ENCODE data around the gene SPRTN.

SPRTN gene

DNA sequence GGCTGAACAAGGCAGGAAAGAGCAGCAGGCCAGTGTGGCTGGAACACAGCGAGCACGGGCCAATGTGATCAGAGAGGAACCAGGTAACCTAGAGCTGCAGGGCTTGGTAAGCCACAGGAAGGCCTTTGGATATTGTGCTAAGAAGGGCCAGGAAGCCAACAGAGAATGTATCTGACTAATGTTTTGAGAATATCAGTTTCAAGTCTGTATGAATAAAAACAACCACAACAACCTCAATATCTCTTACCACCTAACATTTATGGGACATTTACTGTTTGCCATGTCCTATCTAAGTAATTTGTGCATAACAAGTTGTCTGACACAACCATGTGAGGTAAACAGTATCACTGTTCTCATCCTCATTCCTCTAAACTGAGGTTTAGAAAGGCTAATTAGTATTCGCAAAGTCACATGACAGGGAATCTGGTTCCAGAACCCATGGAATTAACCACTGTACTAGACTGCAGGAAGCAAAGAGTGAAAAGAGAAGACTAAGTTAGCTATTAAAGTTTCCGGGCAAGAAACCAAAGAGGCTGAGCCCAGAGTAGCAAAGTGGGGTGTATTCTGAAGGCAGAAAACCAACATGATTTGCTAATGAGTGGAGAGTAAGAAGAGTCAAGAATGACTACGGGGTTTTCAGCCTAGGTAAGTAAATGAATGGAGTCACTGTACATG lies 38.9 kb downstream of the SPRTN start:
- no peak for DNase-seq (ENCODE audit: low read depth in 2 of 2)

- no peak for DNase-seq (ENCODE audit: low read depth in 2 of 2)
Measured at GRCh38 chr1:231381729-231382128, 43.6 kb downstream of the SPRTN start.

- no peak for DNase-seq (ENCODE audit: low read depth in 2 of 2)
Measured at GRCh38 chr1:231382426-231382825, 44.3 kb downstream of the SPRTN start.

GRCh38 chr1:231383159-231383860 lies 45.2 kb downstream of the SPRTN start:
- no peak for DNase-seq (ENCODE audit: low read depth in 2 of 2)

DNA sequence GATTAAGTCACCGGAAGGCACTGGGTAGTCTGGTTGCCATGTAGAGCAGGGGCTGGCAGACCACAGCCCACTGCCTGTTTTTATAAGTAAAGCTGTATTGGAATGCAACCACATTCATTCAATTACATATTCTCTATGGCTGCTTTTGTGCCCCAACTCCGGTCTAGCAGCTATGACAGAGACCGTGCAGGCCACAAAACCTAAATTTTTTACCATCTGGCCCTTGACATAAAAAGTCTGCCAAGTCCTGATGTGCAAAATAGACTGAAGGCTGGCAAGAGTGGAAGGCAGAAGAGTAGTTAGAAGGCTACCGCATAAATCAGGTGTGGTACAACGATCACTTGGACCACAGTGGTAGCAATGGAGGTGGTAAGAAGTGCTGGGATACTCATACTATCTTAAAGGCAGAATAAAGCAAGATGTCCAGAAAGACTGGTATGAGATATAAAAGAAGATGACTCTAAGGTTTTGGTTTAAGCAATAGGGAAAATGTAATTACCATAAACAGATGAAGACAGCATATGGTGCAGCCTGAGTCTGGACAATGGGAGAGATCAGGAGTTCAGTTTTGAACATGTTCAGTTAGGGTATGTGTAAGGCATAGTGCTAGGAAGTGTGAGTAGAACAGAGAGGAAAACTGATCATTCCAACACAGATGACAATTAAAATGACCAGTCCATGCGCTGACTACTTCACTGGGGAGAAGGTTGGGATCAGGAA lies 46.8 kb downstream of the SPRTN start:
- DNase-seq (ENCODE audit: low read depth in 2 of 2) = no peak

DNA sequence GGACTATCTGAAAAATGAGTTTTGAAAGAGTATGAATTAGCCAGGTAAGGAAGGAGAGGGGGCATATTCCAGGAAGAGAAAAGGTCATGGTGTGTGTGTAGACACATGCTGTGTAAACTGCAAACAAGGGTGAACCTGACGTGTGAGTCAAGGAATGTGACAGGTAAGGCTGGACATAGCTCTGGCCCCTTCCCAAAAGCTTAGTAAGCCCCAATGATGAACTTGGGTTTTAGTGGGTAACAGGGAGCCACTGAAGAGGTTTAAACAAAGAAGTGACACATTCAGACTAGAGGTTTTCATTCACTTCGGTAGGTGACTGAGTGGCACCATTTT lies 47.3 kb downstream of the SPRTN start:
- DNase-seq (ENCODE audit: low read depth in 2 of 2) = no peak

DNA sequence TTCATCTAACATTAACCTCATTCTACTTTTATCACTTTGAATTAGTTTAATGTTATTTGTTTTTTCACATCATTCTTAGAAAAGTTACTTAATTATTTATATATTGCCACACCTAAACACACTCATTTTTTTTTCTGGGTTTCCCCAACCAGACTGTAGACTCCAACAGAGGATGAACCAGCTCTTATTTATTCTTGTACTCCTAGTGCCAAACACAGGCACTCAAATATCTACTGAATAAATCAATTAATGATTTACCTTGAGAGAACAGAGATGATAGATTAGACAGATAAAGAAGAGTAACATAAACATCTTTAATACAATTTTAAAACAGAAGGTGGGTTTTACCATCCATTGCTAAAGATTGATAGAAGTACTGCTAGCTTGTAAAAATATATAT lies 48.4 kb downstream of the SPRTN start:
- DNase-seq (ENCODE audit: low read depth in 2 of 2) = no peak

DNA sequence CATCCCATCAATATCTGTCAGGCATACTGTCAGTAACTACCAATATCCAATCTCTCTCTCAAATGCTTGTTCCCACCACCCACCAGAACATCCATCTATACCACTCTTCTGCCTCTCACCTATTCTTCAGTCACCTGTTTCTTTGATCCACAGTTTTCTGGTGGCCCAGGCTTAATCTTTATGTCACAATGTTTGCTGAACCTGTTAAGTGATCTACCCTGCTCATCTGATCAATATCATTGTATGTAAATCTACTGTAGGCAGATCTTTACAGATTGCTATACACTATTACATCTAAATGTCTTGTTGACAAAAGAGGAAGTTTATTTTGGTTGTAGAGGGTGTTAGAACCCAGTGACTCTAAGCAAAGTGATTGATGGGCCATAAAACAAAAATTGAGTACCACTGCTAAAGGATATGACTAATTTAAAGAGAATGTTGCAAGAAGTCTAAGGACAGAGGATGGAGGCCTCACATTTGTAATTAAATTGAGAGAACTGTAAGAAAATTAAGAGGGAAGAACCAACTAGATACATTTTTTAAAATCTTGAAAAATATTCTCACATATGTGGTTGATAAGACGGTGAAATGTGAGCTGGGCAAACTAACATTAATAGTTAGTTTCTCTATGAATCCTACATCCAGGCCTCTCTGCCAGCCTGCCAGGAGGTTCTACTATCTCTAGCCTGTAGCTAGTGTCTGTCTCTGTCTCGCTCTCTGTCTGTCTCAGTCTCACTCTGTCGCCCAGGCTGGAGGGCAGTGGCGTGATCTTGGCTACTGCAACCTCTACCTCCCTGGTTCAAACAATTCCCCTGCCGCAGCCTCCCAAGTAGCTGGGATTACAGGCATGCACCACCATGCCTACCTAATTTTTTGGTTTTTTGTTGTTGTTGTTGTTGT lies 49.9 kb downstream of the SPRTN start:
- no peak for DNase-seq (ENCODE audit: low read depth in 2 of 2)

- no peak for DNase-seq (ENCODE audit: low read depth in 2 of 2)
Measured at GRCh38 chr1:231390071-231390470, 52.0 kb downstream of the SPRTN start.

DNA sequence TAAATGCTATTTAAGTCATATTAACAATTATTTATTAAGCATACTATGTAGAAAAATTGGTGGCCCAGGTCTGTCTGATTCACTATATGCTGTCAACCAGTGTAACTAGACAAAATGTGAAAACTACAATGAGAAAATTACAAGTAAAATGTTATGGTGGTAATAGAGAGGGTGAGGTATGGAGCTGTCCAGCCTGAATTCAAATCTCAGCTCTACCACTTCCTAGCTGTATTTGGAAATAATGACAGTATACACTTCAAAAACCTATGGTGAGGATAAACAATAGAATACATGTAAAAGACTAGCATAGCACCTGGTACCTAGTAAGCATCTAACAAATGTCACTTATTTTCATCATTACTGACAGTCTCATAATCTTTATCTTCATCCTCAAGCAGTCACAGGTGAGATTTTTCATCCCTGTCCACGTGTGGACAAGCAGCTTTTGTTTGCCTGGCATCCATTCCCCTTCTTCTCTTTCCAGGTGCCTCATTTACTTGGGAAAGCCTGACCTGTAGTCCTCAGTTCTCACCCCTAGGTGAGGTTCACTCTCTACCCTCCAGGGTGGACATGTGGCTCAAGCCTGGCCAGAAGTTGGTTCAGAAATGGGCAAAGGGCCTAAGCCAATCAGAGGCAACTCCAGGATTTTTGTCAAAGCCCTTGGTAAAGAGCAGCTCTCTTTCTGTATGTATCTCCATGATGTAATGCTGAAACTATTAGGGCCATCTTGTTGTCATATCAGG lies 54.5 kb downstream of the SPRTN start:
- DNase-seq (ENCODE audit: low read depth in 2 of 2) = no peak

DNA sequence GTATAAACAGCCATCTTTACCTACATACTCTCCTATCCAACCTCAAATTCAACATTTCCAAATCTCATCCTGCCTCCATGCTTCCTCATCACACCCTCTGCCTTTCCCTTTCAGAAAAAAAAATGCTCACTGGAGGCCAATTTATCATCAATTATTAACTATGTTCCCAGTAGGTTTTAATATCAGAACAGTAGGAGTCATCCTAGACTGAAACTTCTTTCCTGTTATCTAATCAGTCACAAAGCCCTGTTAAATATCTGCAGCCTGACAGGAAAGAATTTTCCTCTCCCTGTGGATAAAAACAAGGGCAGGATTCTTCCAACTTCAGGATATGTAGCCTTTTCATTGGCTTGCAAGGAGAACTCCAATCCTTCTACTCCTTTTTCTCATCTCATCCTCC lies 55.6 kb downstream of the SPRTN start:
- DNase-seq (ENCODE audit: low read depth in 2 of 2) = no peak

- no peak for DNase-seq (ENCODE audit: low read depth in 2 of 2)
Measured at GRCh38 chr1:231395076-231395997, 57.2 kb downstream of the SPRTN start.

DNA sequence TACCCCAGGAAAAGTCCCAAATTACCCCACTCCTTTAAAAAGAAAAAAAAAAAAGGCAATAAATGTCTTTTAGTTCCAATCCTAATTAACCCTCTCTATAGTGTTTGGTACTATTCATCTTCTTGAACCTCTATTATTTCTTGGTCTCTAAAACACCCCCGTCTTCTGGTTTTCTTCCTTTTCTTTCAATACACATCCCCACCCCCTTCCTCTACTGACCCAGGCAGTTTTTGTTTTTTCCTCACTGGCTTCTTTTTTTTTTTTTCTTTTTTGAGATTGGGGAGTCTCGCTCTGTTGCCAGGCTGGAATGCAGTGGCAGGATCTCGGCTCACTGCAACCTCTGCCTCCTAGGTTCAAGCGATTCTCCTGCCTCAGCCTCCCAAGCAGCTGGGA lies 57.9 kb downstream of the SPRTN start:
- no peak for DNase-seq (ENCODE audit: low read depth in 2 of 2)

DNA sequence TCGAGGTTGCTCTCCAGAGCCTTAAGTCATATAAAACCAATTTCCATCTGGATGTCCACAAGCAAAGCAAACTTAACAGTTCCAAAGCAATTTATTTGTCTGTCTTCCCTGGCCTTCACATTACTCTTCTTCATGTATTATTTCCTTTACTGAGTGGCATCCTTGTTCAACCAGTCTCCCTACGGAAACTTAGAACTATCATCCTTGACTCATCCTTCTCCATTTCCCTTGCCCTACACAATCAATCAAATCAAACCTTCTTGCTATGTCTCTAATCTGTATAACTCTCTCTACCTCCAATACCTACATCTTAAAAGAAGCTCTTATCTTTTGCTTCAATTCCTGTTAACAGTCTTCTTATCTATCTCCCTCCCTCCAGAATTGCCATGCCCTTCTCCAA lies 58.5 kb downstream of the SPRTN start:
- no peak for DNase-seq (ENCODE audit: low read depth in 2 of 2)

- no peak for DNase-seq (ENCODE audit: low read depth in 2 of 2)
Measured at GRCh38 chr1:231397886-231398671, 60.0 kb downstream of the SPRTN start.

DNA sequence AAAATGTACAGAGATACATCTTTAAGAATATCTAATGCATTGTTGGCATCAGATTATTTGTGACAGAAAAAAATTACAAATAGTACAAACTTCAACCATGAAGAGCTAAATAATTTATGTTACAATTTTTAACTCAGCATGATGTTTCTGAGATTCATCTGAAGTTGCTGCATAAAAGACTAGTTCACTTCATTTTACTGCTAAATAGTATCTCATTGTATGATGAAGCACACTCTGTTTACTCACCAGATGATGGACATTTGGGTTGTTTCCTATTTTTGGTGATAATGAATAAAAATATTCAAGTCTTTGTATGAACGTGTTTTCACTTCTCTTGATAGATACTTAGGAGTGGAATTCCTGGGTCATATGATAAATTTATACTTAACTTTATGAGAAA lies 63.4 kb downstream of the SPRTN start:
- no peak for DNase-seq (ENCODE audit: low read depth in 2 of 2)

DNA sequence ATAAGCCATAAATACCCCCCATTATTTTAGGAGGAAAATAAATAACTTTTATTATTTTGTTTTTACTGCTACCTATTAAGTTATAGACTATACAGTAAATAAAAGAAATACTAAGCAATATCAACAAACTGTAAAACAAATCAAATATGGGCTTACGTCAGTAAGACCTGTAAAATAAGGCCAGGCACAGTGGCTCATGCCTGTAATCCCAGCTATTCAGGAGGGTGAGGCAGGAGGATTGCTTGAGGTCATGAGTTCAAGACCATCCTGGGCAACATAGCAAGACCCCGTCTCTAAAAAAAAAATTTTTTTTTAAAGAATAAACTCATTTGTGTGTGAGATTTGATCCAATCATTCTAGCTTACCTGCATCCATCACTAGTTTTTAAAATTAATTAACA lies 66.2 kb downstream of the SPRTN start:
- DNase-seq (ENCODE audit: low read depth in 2 of 2) = no peak
